PFSK-1 (cell line): ENCODE measurements around the gene CDK1.

Experiments
- FOXP2 ChIP-seq: optimal IDR thresholded peaks from 2 replicates; pipeline ENCODE3; 2011; ENCODE audit warnings: borderline replicate concordance, control low read depth, inconsistent platforms; ENCODE audit not compliant: insufficient read depth; ENCODE audit errors: extremely low read length, extremely low read depth
- POLR2AphosphoS5 ChIP-seq: IDR thresholded peaks from 2 replicates; pipeline ENCODE4 v1.6.1; 2012; ENCODE audit warnings: low read depth, mild to moderate bottlenecking, control low read depth, low read length, moderate library complexity
- SIN3A ChIP-seq: IDR thresholded peaks from 2 replicates; pipeline ENCODE4 v1.6.1; 2012; ENCODE audit warnings: mild to moderate bottlenecking, low read length, moderate library complexity, borderline replicate concordance; ENCODE audit not compliant: insufficient read depth
- TAF1 ChIP-seq: IDR thresholded peaks from 2 replicates; pipeline ENCODE4 v1.6.1; 2012; ENCODE audit warnings: low read length, control low read depth, borderline replicate concordance; ENCODE audit not compliant: insufficient read depth
- TF ChIP-seq, protein P1 (sequence below), 2 experiments: IDR thresholded peaks; 2 replicates each; pipeline versions ENCODE4 v1.6.1 to v1.8.0; 2011 to 2012; ENCODE audit warnings: low read depth in 2 of 2, low read length in 2 of 2, control low read depth in 1 of 2, inconsistent platforms in 1 of 2, mild to moderate bottlenecking in 1 of 2, moderate library complexity in 1 of 2; ENCODE audit not compliant: insufficient read depth in 1 of 2

CDK1 gene

DNA sequence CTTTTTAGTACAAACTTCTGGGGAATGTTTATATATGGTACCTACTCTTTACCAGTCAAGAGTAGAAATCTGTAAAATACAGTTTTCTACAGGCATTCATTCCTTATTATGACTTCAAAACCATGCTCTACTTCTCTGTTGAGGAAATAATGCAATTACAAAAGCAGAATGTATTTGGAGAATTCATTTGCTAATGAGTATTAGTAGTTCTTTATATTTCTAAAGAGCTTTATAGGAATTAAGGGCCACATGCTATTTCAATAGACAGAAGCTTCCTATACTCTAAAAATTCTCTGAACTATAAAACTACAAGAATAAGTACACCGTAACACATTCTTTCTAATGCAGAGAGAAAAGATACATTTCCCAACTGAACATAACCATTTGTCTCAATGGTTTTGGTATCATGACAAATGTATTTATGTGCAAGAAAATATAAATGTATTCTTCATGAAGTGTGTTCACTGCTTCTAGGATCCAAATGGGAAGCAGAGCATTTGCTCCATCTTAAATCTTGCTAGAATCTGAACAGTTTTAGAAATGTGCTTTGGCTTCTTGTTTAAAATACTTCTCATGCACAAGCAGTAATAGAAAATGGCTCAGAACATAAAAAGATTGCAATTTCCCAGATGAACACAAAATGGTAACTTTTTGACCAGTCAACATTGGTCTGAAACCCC, 21.8 kb downstream of the CDK1 start:
- TF ChIP-seq FOXP2 (no peak), POLR2AphosphoS5 (no peak), TAF1 (no peak), SIN3A (no peak)
- TF ChIP-seq, protein P1, sequence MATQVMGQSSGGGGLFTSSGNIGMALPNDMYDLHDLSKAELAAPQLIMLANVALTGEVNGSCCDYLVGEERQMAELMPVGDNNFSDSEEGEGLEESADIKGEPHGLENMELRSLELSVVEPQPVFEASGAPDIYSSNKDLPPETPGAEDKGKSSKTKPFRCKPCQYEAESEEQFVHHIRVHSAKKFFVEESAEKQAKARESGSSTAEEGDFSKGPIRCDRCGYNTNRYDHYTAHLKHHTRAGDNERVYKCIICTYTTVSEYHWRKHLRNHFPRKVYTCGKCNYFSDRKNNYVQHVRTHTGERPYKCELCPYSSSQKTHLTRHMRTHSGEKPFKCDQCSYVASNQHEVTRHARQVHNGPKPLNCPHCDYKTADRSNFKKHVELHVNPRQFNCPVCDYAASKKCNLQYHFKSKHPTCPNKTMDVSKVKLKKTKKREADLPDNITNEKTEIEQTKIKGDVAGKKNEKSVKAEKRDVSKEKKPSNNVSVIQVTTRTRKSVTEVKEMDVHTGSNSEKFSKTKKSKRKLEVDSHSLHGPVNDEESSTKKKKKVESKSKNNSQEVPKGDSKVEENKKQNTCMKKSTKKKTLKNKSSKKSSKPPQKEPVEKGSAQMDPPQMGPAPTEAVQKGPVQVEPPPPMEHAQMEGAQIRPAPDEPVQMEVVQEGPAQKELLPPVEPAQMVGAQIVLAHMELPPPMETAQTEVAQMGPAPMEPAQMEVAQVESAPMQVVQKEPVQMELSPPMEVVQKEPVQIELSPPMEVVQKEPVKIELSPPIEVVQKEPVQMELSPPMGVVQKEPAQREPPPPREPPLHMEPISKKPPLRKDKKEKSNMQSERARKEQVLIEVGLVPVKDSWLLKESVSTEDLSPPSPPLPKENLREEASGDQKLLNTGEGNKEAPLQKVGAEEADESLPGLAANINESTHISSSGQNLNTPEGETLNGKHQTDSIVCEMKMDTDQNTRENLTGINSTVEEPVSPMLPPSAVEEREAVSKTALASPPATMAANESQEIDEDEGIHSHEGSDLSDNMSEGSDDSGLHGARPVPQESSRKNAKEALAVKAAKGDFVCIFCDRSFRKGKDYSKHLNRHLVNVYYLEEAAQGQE (IDR thresholded peaks at IDR 0.05; ENCODE audit: insufficient read depth in 1 of 2, low read depth in 2 of 2, low read length in 2 of 2): no peak

DNA sequence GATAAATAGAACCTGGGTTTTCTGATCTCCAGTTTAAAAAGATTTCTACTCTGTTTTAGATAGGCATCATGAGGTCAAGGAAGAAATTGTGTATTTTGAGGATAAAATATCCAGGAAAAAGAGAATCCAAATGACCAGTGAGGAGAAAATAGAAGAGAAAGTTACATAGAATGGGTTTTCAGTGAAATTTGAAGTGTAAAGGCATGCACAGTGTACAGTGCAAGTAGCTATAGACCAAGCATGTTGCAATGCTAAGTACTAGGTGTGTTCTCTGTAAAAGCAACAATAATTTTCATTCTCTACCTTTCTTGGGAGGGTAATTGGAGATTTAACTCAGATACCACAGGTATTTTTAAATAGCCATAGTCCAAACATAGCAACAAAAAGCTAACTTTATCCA, 22.6 kb downstream of the CDK1 start:
- TF ChIP-seq FOXP2 (no peak), SIN3A (no peak), TAF1 (no peak), POLR2AphosphoS5 (no peak)
- TF ChIP-seq, protein P1 (IDR thresholded peaks at IDR 0.05; ENCODE audit: insufficient read depth in 1 of 2, low read depth in 2 of 2, low read length in 2 of 2): no peak

DNA sequence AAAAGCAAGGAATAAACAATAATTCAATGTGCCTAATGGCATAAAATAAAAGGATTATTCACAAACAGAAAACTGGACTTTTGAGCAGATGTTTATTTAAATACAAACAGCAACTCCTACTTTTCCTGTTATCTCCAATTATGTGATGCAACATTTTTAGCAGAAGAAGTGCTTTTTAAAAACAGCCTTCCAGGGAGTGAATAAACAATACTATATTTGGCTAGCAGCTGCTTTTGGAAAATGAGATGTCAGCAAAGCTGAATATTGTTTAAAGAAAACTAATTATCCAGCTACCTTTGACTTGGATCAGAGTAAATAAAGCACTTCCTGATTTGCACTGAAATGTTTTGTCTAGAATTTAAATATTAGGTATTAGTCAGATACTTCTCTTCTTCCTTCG, 23.2 kb downstream of the CDK1 start:
- TF ChIP-seq SIN3A (no peak), FOXP2 (no peak), TAF1 (no peak), POLR2AphosphoS5 (no peak)
- TF ChIP-seq, protein P1 (IDR thresholded peaks at IDR 0.05; ENCODE audit: insufficient read depth in 1 of 2, low read depth in 2 of 2, low read length in 2 of 2): no peak

DNA sequence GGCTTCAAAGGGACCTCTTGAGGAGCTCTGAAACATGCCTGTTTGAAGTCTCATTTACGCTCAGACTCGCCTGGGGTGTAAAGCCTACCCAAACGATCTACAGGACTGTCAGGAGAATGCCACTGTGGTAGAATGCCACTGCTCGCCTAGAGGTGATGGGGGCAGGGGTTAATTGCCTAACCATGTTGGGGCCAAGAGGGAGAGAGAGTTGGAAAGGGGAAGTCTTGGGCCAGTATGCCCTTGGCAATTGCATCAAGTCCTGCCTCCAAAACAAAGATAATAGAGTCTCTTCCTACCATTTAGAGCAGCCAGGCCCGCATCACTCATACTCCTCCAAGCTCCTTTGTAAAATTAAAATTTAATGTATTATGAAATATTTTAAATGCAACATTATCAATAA, 25.2 kb downstream of the CDK1 start:
- TF ChIP-seq TAF1 (no peak), POLR2AphosphoS5 (no peak), SIN3A (no peak), FOXP2 (no peak)
- TF ChIP-seq, protein P1 (IDR thresholded peaks at IDR 0.05; ENCODE audit: insufficient read depth in 1 of 2, low read depth in 2 of 2, low read length in 2 of 2): no peak
